ENCODE data around the gene MAGED4B.

DNA sequence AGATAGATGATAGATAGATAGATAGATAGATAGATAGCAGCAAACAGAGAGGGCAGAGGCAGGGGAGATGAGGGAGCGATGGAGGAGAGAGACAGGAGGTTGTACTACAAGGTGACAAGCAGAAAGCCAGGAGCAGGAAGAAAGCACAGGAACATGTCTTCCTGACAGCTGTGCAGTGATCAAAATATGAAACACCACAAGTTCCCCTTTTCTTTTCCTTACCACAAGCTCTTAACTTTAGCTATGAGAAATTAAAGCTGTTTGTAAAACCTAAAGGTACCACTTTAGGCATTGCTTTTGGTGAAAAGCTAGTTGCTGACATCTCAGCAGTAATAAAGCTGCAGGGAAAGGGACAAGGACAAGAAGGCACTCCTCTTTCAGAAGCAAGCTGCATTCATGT lies 9.1 kb upstream of the MAGED4B start:
- TF ChIP-seq, protein P1, sequence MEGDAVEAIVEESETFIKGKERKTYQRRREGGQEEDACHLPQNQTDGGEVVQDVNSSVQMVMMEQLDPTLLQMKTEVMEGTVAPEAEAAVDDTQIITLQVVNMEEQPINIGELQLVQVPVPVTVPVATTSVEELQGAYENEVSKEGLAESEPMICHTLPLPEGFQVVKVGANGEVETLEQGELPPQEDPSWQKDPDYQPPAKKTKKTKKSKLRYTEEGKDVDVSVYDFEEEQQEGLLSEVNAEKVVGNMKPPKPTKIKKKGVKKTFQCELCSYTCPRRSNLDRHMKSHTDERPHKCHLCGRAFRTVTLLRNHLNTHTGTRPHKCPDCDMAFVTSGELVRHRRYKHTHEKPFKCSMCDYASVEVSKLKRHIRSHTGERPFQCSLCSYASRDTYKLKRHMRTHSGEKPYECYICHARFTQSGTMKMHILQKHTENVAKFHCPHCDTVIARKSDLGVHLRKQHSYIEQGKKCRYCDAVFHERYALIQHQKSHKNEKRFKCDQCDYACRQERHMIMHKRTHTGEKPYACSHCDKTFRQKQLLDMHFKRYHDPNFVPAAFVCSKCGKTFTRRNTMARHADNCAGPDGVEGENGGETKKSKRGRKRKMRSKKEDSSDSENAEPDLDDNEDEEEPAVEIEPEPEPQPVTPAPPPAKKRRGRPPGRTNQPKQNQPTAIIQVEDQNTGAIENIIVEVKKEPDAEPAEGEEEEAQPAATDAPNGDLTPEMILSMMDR (IDR thresholded peaks at IDR 0.05), result no peak
- no peak for TF ChIP-seq POLR2A (IDR thresholded peaks at IDR 0.05)
